ENCODE results near the gene TELO2. TPM values are rescaled to one million over a fixed set of nuclear protein-coding genes. Genes with fewer than 3 reads are reported as not detected.

TELO2 gene
- polyA plus RNA-seq, 3 donors = 7.3 to 58.1 (median 11.4) TPM

GRCh38 chr16:1526608-1527555, 33.7 kb downstream of the TELO2 start:
- H3K4me1 Mint-ChIP-seq = peaks cover 2% of the 10 kb centered on the region
- Histone ChIP-seq H3K79me2 (ENCODE audit: insufficient read depth, low read length) (no peaks in the 10 kb centered on the region), H3K4me1 (ENCODE audit: control insufficient read depth in 1 of 2, insufficient read depth in 2 of 2, low read length in 2 of 2) (no peaks in the 10 kb centered on the region), H3K27me3 (ENCODE audit: control insufficient read depth in 2 of 2, insufficient read depth in 2 of 2, low read length in 2 of 2) (peaks cover 0 to under 1% of the 10 kb centered on the region in 2 donors), H3K4me3 (replicated peaks in 1 of 3; ENCODE audit: low read depth in 2 of 3, low read length in 3 of 3) (no peak overlapping the region), H4K20me1 (ENCODE audit: insufficient read depth, low read length) (no peaks in the 10 kb centered on the region), H3K4me2 (replicated peaks; ENCODE audit: extremely low read depth, low read length, poor library complexity, severe bottlenecking) (no peak overlapping the region), H3K27ac (ENCODE audit: low read depth in 1 of 2, low read length in 2 of 2) (no peak overlapping the region), H2AFZ (ENCODE audit: insufficient read depth, low read depth, low read length, poor library complexity, severe bottlenecking) (peak overlapping the region; percentile 30), H3K36me3 (replicated peaks in 1 of 2; ENCODE audit: control insufficient read depth in 1 of 2, insufficient read depth in 2 of 2, low read length in 2 of 2) (no peaks in the 10 kb centered on the region), H3K9ac (ENCODE audit: insufficient read depth, low read length, poor library complexity, severe bottlenecking) (no peak overlapping the region), H3K9me3 (replicated peaks in 1 of 2; ENCODE audit: control insufficient read depth in 1 of 2, insufficient read depth in 1 of 2, low read length in 2 of 2) (no peaks in the 10 kb centered on the region)
- peaks cover 0 to 3% (median 0%) of the 10 kb centered on the region in 7 donors for H3K9me3 Mint-ChIP-seq
- no peak for TF ChIP-seq CTCF (IDR thresholded peaks at IDR 0.05)
- intact Hi-C loops (cut with micrococcal nuclease) = no loop called here
- H3K36me3 Mint-ChIP-seq = no peaks in the 10 kb centered on the region
- no peak overlapping the region for H3K27ac Mint-ChIP-seq
- DNase-seq = no peak
- H3K4me3 Mint-ChIP-seq = no peak overlapping the region
- peaks cover 2 to 8% (median 6%) of the 10 kb centered on the region in 3 donors for H3K27me3 Mint-ChIP-seq (ENCODE audit: low read depth in 3 of 3)
- WGBS (ENCODE audit: insufficient coverage) = 63% methylated on average over 34 of the region's 38 CpGs

GRCh38 chr16:1527836-1528811, 35.0 kb downstream of the TELO2 start:
- Histone ChIP-seq H3K36me3 (replicated peaks in 1 of 2; ENCODE audit: control insufficient read depth in 1 of 2, insufficient read depth in 2 of 2, low read length in 2 of 2) (no peaks in the 10 kb centered on the region), H3K27me3 (ENCODE audit: control insufficient read depth in 2 of 2, insufficient read depth in 2 of 2, low read length in 2 of 2) (peaks cover 0 to 12% of the 10 kb centered on the region in 2 donors), H3K9me3 (replicated peaks in 1 of 2; ENCODE audit: control insufficient read depth in 1 of 2, insufficient read depth in 1 of 2, low read length in 2 of 2) (no peaks in the 10 kb centered on the region), H3K4me2 (replicated peaks; ENCODE audit: extremely low read depth, low read length, poor library complexity, severe bottlenecking) (no peak overlapping the region), H3K4me1 (ENCODE audit: control insufficient read depth in 1 of 2, insufficient read depth in 2 of 2, low read length in 2 of 2) (peaks cover under 1 to 2% of the 10 kb centered on the region in 2 donors), H3K9ac (ENCODE audit: insufficient read depth, low read length, poor library complexity, severe bottlenecking) (no peak overlapping the region), H4K20me1 (ENCODE audit: insufficient read depth, low read length) (no peaks in the 10 kb centered on the region), H2AFZ (ENCODE audit: insufficient read depth, low read depth, low read length, poor library complexity, severe bottlenecking) (no peak overlapping the region), H3K4me3 (replicated peaks in 1 of 3; ENCODE audit: low read depth in 2 of 3, low read length in 3 of 3) (no peak overlapping the region), H3K79me2 (ENCODE audit: insufficient read depth, low read length) (no peaks in the 10 kb centered on the region), H3K27ac (ENCODE audit: low read depth in 1 of 2, low read length in 2 of 2) (no peak overlapping the region)
- peaks cover 2% of the 10 kb centered on the region for H3K4me1 Mint-ChIP-seq
- TF ChIP-seq CTCF (IDR thresholded peaks at IDR 0.05) = no peak
- peak overlapping the region in 1 of 7 donors; percentile 55 for H3K27ac Mint-ChIP-seq
- H3K9me3 Mint-ChIP-seq = peaks cover 0 to 3% (median 0%) of the 10 kb centered on the region in 7 donors
- H3K4me3 Mint-ChIP-seq = no peak overlapping the region
- no peaks in the 10 kb centered on the region for H3K36me3 Mint-ChIP-seq
- intact Hi-C loops (cut with micrococcal nuclease) = no loop called here
- no peak for DNase-seq
- whole genome bisulfite sequencing (ENCODE audit: insufficient coverage) = 64% methylated on average over 41 of the region's 42 CpGs
- peaks cover 12 to 15% (median 13%) of the 10 kb centered on the region in 3 donors for H3K27me3 Mint-ChIP-seq (ENCODE audit: low read depth in 3 of 3)

All from CD14-positive monocyte (primary cell).